ENCODE results near the gene TMEM236.

GRCh38 chr10:17780727-17781126 is 28.7 kb downstream of the TMEM236 start:
- no peak for TF ChIP-seq EZH2 (IDR thresholded peaks at IDR 0.05; ENCODE audit: low read depth)
- TF ChIP-seq CTCF (conservative IDR thresholded peaks at IDR 0.05): no peak

Measured in PC-9 (cell line).